GM18951 (cell line): Measurements from ENCODE around the gene CACNA1C.

Source experiments
- POLR2A ChIP-seq: IDR thresholded peaks from 4 replicates; pipeline ENCODE4 v1.6.1; 2011; ENCODE audit warnings: mild to moderate bottlenecking; ENCODE audit not compliant: insufficient read length, insufficient read depth; ENCODE audit errors: extremely low read depth
- in situ Hi-C: fragments of 300-500 bp; cut with MboI; formaldehyde crosslinking; loops from one replicate; pipeline ENCODE4 v1.12.0; 2022; ENCODE audit warnings: low sequenced_read_pairs, mixed read lengths, inconsistent platforms; ENCODE audit not compliant: unreplicated experiment

CACNA1C gene

DNA sequence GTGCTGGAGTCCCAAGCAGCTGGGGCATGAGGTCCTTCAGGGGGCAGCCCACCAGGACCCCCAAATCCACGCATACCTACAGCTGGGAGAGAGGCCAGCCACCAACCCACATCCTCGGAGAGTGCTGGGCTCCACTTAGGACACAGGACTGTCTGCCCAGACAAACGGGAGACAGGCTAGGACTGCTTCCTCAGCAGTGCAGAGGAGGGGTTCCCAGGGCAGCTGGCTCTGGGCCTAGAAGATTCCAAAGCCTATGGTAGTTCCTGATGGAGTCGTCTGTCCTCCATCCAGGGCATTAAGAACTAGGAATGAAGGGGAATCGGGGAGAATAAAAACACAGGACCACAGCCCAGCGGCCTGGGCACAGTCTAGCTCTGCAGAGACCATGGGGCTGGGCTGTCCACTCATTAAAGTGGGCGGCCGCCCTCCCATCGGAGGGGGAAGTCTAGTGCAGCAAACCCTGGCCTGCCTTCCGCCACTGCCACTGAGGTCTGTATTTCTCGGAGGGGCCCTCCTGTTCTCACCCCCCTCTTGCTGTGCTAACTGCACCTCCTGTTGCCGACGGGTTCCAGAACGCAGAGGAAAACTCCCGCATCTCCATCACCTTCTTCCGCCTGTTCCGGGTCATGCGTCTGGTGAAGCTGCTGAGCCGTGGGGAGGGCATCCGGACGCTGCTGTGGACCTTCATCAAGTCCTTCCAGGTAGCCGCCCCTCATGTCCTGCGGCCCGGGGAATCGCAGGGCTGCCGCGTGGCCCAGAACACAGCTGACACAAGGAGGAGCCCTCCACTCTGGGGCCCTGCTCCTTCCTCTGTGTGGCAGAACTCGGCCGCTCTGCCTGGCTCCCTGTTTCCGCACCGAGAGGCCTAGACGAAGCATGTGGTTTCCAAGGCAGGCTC, 598.5 kb downstream of the CACNA1C start:
- no peak for TF ChIP-seq POLR2A
- in situ Hi-C loops, result no loop called here

DNA sequence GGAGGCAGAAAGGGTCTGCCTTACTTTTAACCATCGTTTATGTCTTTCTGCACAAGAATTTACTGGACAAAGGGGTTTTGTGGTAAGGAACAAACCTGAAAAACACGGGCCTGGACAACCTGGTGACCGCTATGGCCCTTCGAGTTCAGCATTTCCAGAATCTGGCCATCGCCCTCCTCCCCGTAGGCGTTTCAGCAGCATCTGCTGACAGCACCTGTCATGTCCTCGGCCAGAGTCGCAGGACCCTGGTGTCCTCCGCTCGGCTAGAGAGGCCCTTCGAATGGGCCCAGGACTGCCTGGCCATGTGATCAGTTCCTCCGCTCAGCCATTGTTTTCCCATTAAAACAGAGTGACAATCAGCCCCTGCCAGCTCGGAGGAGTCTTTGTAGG, 599.2 kb downstream of the CACNA1C start:
- in situ Hi-C loops, result no loop called here
- TF ChIP-seq POLR2A, result no peak

- TF ChIP-seq POLR2A, result no peak
- in situ Hi-C loops, result no loop called here
These were observed 599.8 kb downstream of the CACNA1C start for GRCh38 chr12:2652401-2653081.

DNA sequence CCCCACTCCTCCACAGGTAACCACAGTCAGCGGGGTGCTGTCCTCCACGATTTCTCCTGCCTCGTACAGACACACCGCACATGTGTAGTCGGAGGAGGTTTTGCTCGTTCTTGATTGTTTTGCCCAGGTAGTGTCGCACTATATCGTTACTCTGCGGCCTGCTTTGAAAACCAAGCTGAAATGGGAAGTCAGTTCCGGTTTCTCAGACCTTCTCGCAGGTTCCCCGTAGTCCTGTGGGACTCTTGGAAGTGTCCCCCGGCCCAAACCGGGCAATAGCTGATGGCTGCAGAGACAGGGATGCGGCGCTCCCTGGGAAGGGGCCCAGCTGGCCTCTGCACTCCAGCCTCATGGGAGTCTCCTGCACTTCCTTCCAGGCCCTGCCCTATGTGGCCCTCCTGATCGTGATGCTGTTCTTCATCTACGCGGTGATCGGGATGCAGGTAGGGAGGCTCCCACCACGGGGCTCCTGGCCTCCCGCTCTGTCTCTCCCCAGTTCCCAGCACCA, 600.7 kb downstream of the CACNA1C start:
- in situ Hi-C loops, result no loop called here
- TF ChIP-seq POLR2A, result no peak

DNA sequence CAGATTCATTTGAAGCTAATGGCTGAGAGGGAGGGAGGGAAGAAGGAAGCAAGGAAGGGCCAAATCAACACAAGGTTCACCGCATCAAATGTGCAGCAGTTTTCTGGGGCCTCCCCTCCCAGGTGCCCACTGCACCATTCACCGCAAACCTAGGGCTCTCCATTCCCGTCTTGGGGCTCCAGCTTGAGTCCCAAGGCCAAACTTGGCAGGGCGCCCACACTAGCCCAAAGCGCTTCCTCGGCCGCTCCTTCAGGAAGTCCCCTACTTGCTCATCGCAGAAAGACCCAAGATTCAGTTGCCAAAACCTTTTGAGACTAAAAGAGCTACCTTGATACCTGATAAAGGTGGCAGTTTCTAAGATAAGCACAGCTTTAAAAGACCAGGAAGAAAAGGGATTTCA, 601.5 kb downstream of the CACNA1C start:
- no peak for TF ChIP-seq POLR2A
- in situ Hi-C loops, result no loop called here

- in situ Hi-C loops, result no loop called here
- TF ChIP-seq POLR2A, result no peak
These were observed 602.0 kb downstream of the CACNA1C start for GRCh38 chr12:2654741-2655140.

DNA sequence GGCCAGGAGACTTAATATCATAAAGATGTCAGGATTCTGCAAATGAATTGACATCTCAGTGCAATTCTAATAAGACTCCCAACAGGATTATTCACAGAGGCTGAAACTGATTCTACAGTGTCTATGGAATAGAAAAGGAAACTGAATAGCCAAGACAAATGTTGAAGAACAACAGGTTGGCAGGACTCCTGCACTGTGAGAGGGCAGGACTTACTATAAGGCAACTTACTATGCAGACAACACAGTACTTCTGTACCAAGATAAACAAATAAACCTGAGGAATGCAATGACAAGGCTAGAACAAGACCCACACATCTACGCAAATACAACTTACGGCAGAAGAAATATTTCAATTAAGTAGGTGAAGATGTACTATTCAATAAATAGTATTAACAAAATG, 609.7 kb downstream of the CACNA1C start:
- in situ Hi-C loops, result no loop called here
- TF ChIP-seq POLR2A, result no peak

GRCh38 chr12:2664721-2665577, 612.2 kb downstream of the CACNA1C start:
- no peak for TF ChIP-seq POLR2A
- in situ Hi-C loops, result no loop called here

DNA sequence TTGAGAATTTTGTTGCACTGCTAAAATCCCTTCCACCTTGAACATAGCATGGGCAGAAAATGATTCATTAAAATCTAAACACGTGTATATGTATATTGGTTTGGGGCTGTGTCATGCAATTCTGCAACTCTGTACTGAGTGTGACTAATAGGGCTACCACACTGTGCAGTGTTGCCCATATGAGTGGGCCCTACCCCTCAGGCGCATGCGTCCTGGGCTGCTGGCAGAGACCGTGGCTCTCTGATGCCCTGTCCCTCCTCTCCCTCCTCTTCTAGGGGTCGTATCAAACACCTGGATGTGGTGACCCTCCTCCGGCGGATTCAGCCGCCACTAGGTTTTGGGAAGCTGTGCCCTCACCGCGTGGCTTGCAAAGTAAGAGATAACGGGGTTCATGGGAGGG, 613.6 kb downstream of the CACNA1C start:
- no peak for TF ChIP-seq POLR2A
- in situ Hi-C loops, result no loop called here

DNA sequence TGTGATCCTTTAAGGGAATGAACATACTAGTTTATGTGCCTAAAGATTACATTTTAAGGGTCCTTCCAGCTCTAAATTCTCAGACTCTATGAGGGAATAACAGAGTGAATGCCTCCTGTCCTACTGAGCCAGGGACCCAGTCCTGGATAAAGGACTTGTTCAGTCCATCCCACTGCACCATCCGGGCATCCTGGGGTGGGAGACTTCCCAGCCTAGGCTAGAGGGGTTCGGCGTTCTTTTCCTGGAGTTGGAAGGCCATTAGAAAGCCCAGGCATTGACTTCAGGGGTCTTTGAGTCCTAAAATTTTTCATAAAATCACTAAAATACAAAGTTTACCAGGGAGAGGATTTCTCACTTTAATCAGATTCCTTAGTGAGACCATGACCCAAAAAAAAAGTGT, 614.1 kb downstream of the CACNA1C start:
- in situ Hi-C loops, result no loop called here

DNA sequence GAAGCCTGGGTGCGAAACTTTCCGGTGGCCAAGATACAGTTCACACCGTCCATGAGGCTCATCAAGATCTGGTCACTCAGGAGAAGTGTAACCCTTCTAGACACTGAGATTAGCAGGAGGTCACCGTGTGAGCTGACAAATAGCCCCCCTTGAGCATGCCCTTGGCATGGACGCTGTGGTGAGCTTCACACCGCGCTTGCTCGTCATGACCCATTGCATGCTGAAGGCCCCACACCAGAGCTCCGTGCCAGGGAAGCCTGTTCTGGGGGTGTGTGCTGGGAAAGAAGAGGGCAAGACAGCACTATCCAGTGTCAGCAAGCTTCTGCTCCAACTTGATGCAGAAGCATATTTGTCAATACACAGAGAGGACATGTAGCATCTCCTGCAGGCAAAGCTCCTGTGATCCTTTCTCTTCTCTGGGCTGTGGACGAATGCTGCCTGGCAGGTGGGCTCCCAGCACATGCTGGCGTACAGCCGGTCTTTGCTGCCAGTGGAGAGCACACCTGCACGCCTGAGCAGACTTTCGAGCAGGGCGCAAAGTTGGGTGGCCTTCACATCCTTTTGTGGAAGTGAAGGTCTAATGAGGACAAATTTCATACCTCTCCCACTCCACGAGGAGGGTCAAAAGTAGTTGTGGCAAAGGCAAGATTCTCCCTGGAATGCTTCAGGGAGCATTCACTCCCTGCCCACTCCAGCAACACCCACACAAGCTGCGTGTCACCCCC, 615.1 kb downstream of the CACNA1C start:
- in situ Hi-C loops, result no loop called here
- no peak for TF ChIP-seq POLR2A

More for the DNA sequence above, 614.1 kb downstream of the CACNA1C start:
- no peak for TF ChIP-seq POLR2A

- no peak for TF ChIP-seq POLR2A
- in situ Hi-C loops, result no loop called here
These were observed 616.0 kb downstream of the CACNA1C start for GRCh38 chr12:2668816-2669215.
